H1 (cell line): ENCODE data around the gene NIPAL1. TPM values are rescaled to one million over a fixed set of nuclear protein-coding genes. Genes with fewer than 3 reads are reported as not detected.

ENCODE experiments used
- BRCA1 ChIP-seq: IDR thresholded peaks from 2 replicates; pipeline ENCODE4 v1.6.1; 2012; ENCODE audit warnings: low read depth, low read length, improper control_type of control experiment
- CHD1 ChIP-seq: IDR thresholded peaks from 2 replicates; pipeline ENCODE4 v1.6.1; 2012; ENCODE audit warnings: low read depth, low read length, improper control_type of control experiment
- POLR2AphosphoS5 ChIP-seq: IDR thresholded peaks from 2 replicates; pipeline ENCODE4 v1.6.1; 2011; ENCODE audit warnings: low read depth, low read length
- RFX5 ChIP-seq: IDR thresholded peaks from 2 replicates; pipeline ENCODE4 v1.6.1; 2011; ENCODE audit warnings: low read depth, low read length, improper control_type of control experiment, borderline replicate concordance
- TAF1 ChIP-seq: IDR thresholded peaks from 2 replicates; pipeline ENCODE4 v1.6.1; 2011; ENCODE audit warnings: mild to moderate bottlenecking, low read depth, low read length
- TAF7 ChIP-seq: optimal IDR thresholded peaks from 2 replicates; pipeline ENCODE3; 2011; ENCODE audit warnings: low read depth, mild to moderate bottlenecking, inconsistent platforms, low read length, moderate library complexity, borderline replicate concordance
- polyA plus RNA-seq, 7 experiments: library from polyadenylated mRNA; depleted of rRNA in 3 of 7; stranded (reverse) in 5 of 7; unstranded in 2 of 7; fragments of >200 nt in 5 of 7; fragments of 200-250 nt in 2 of 7; gene quantifications; 1 replicate in 5 of 7; 2 replicates in 1 of 7; 4 replicates in 1 of 7; pipeline versions ENCODE4 v1.2.1 to v1.2.3, GENCODE V29; 2011 to 2013; ENCODE audit warnings: missing spikeins in 2 of 7, mixed read lengths in 2 of 7
- total RNA-seq: library from RNA; stranded (reverse); fragmentation: NEBNext Ultra II Directional; extraction: Animal tissue kit (Norgen Biotek cat#: 25700); gene quantifications from 2 replicates; pipeline ENCODE4 v1.2.1, GENCODE V29; 2021

Gene NIPAL1
- total and polyA plus RNA-seq, 2 of the 8 experiments (the other 6 are each of a cell fraction or from before 2014, with no cell fraction given) = 1.4 to 4.9 TPM

GRCh38 chr4:48046059-48046458 lies 29.5 kb downstream of the NIPAL1 start (continued):
- TF ChIP-seq TAF1 (no peak), TAF7 (no peak), POLR2AphosphoS5 (no peak), CHD1 (no peak), RFX5 (no peak), BRCA1 (no peak)
